ENCODE results near the gene CCPG1. TPM values are rescaled to one million over a fixed set of nuclear protein-coding genes. Genes with fewer than 3 reads are reported as not detected.

CCPG1 gene
- total RNA-seq, 1 donor from 2014 or later: 9.6 TPM

DNA sequence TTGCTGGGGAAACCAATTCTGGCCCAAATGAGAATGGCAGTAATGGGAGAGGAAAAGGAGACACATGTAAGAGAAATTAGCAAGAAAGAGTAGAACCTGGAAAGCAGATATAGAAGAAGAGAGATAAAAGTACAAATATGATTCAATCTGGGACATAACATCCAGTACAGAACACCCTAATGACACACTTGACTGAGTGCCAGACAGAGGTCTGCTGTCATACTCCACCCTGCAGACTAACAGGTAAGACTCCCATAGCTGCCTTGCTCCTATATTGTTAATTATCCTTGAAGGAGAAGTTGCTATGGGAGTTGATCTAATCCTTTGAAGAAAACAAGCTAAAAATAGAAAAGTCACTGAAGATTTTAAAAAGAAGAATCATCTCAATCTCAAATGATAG lies 21.1 kb downstream of the CCPG1 start:
- no peak for TF ChIP-seq CTCF (conservative IDR thresholded peaks at IDR 0.05)
- H3K36me3 Mint-ChIP-seq (ENCODE audit: low read depth): peaks cover 14% of the 10 kb centered on the region
- H3K27me3 Mint-ChIP-seq (ENCODE audit: low read depth): no peaks in the 10 kb centered on the region
- peaks cover 3% of the 10 kb centered on the region for H3K9me3 Mint-ChIP-seq
- no peaks in the 10 kb centered on the region for H3K4me1 Mint-ChIP-seq
- no peak overlapping the region for H3K4me3 Mint-ChIP-seq
- DNase-seq (ENCODE audit: low read depth, low spot score): no peak
- no peak overlapping the region for H3K27ac Mint-ChIP-seq (ENCODE audit: unreplicated experiment)

GRCh38 chr15:55383687-55384086 lies 24.5 kb downstream of the CCPG1 start:
- no peak for TF ChIP-seq CTCF (conservative IDR thresholded peaks at IDR 0.05)
- Mint-ChIP-seq H3K4me1 (no peaks in the 10 kb centered on the region), H3K27ac (ENCODE audit: unreplicated experiment) (no peak overlapping the region), H3K36me3 (ENCODE audit: low read depth) (peaks cover 14% of the 10 kb centered on the region), H3K4me3 (no peak overlapping the region), H3K27me3 (ENCODE audit: low read depth) (no peaks in the 10 kb centered on the region), H3K9me3 (peaks cover 3% of the 10 kb centered on the region)
- no peak for DNase-seq (ENCODE audit: low read depth, low spot score)

DNA sequence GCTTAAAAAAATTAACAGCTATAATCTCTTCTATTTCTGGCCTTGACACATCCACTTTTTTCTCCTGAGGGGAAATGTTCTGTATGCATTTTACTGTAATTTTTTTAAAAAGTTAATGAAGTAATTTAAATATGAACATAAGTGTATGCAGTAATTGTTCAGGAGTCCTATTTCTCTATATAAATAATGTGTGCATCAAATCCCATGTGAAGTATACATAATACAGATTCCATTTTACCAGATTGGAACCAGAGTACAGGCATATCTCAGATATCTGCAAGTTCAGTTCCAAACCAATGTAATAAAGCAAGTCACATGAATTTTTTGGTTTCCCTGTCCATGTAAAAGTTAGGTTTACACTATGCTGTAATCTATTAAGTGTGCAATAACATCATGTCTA lies 26.6 kb downstream of the CCPG1 start:
- no peak for TF ChIP-seq CTCF (conservative IDR thresholded peaks at IDR 0.05)
- Mint-ChIP-seq H3K36me3 (ENCODE audit: low read depth) (peaks cover 11% of the 10 kb centered on the region), H3K4me3 (no peak overlapping the region), H3K27ac (ENCODE audit: unreplicated experiment) (no peak overlapping the region), H3K4me1 (no peaks in the 10 kb centered on the region), H3K9me3 (peaks cover 3% of the 10 kb centered on the region), H3K27me3 (ENCODE audit: low read depth) (no peaks in the 10 kb centered on the region)
- DNase-seq (ENCODE audit: low read depth, low spot score): no peak

- no peak for TF ChIP-seq CTCF (conservative IDR thresholded peaks at IDR 0.05)
- H3K27ac Mint-ChIP-seq (ENCODE audit: unreplicated experiment): no peak overlapping the region
- no peak overlapping the region for H3K4me3 Mint-ChIP-seq
- peaks cover 3% of the 10 kb centered on the region for H3K9me3 Mint-ChIP-seq
- DNase-seq (ENCODE audit: low read depth, low spot score): no peak
- no peaks in the 10 kb centered on the region for H3K4me1 Mint-ChIP-seq
- H3K36me3 Mint-ChIP-seq (ENCODE audit: low read depth): peaks cover 11% of the 10 kb centered on the region
- H3K27me3 Mint-ChIP-seq (ENCODE audit: low read depth): no peaks in the 10 kb centered on the region
These were observed 29.1 kb downstream of the CCPG1 start for GRCh38 chr15:55379095-55379494.

- Mint-ChIP-seq H3K4me3 (no peak overlapping the region), H3K4me1 (no peaks in the 10 kb centered on the region), H3K27me3 (ENCODE audit: low read depth) (no peaks in the 10 kb centered on the region), H3K27ac (ENCODE audit: unreplicated experiment) (no peak overlapping the region), H3K9me3 (no peaks in the 10 kb centered on the region), H3K36me3 (ENCODE audit: low read depth) (no peaks in the 10 kb centered on the region)
- no peak for TF ChIP-seq CTCF (conservative IDR thresholded peaks at IDR 0.05)
- DNase-seq (ENCODE audit: low read depth, low spot score): no peak
These were observed 35.3 kb downstream of the CCPG1 start for GRCh38 chr15:55372701-55373440.
